Measurements from ENCODE around the gene WASF2. TPM values are rescaled to one million over a fixed set of nuclear protein-coding genes. Genes with fewer than 3 reads are reported as not detected.
A peak's percentile ranks its signal among the peaks of the same experiment; 100 is the strongest.
"Not testable (repeated sequence)": the region's sequence is repeated elsewhere in the genome, so short reads cannot be mapped to it uniquely, and the experiment has no call there.

The WASF2 gene
- total RNA-seq, 2 donors from 2014 or later = 28.0 to 36.1 TPM

GRCh38 chr1:27471477-27471876 lies 18.5 kb downstream of the WASF2 start:
- intact Hi-C loops (cut with DNase I) = no loop called here
- Histone ChIP-seq H3K4me3 (no peak overlapping the region), H3K27me3 (no peaks in the 10 kb centered on the region), H3K36me3 (replicated peaks in 1 of 2; ENCODE audit: insufficient read depth in 1 of 2, low read depth in 2 of 2) (no peaks in the 10 kb centered on the region), H3K27ac (no peak overlapping the region), H3K9me3 (no peaks in the 10 kb centered on the region), H3K4me1 (peaks cover 40% of the 10 kb centered on the region)
- 87 to 93% methylated on average over 3 of the region's 3 CpGs for WGBS, 2 donors
- no peak for TF ChIP-seq POLR2A (IDR thresholded peaks at IDR 0.05)
- TF ChIP-seq, protein P1, sequence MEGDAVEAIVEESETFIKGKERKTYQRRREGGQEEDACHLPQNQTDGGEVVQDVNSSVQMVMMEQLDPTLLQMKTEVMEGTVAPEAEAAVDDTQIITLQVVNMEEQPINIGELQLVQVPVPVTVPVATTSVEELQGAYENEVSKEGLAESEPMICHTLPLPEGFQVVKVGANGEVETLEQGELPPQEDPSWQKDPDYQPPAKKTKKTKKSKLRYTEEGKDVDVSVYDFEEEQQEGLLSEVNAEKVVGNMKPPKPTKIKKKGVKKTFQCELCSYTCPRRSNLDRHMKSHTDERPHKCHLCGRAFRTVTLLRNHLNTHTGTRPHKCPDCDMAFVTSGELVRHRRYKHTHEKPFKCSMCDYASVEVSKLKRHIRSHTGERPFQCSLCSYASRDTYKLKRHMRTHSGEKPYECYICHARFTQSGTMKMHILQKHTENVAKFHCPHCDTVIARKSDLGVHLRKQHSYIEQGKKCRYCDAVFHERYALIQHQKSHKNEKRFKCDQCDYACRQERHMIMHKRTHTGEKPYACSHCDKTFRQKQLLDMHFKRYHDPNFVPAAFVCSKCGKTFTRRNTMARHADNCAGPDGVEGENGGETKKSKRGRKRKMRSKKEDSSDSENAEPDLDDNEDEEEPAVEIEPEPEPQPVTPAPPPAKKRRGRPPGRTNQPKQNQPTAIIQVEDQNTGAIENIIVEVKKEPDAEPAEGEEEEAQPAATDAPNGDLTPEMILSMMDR (IDR thresholded peaks at IDR 0.05) = no peak
- ATAC-seq (no peak), DNase-seq (no peak)

- peak; percentile 45 for ATAC-seq
- H3K36me3 ChIP-seq (replicated peaks in 1 of 2; ENCODE audit: insufficient read depth in 1 of 2, low read depth in 2 of 2) = no peaks in the 10 kb centered on the region
- DNase-seq = no peak
- no peak overlapping the region for H3K4me3 ChIP-seq
- no peaks in the 10 kb centered on the region for H3K27me3 ChIP-seq
- peaks cover 30% of the 10 kb centered on the region for H3K4me1 ChIP-seq
- intact Hi-C loops (cut with DNase I) = no loop called here
- TF ChIP-seq, protein P1 (IDR thresholded peaks at IDR 0.05) = no peak
- no peak for TF ChIP-seq POLR2A (IDR thresholded peaks at IDR 0.05)
- H3K27ac ChIP-seq = no peak overlapping the region
- H3K9me3 ChIP-seq = no peaks in the 10 kb centered on the region
- 45 to 56% methylated on average over 6 of the region's 6 CpGs for WGBS, 2 donors
Measured at GRCh38 chr1:27469334-27469733, 20.6 kb downstream of the WASF2 start.

GRCh38 chr1:27468378-27468777 lies 21.6 kb downstream of the WASF2 start:
- H3K27me3 ChIP-seq; ATAC-seq; H3K9me3 ChIP-seq; H3K4me3 ChIP-seq; H3K27ac ChIP-seq; DNase-seq; H3K36me3 ChIP-seq (replicated peaks in 1 of 2; ENCODE audit: insufficient read depth in 1 of 2, low read depth in 2 of 2); intact Hi-C loops (cut with DNase I): not testable (repeated sequence)
- 88 to 96% methylated on average over 15 of the region's 15 CpGs for WGBS, 2 donors
- peaks cover 21% of the 10 kb centered on the region for H3K4me1 ChIP-seq

- TF ChIP-seq, protein P1 (IDR thresholded peaks at IDR 0.05) = no peak
- no peak for TF ChIP-seq POLR2A (IDR thresholded peaks at IDR 0.05)
- Histone ChIP-seq H3K9me3 (no peaks in the 10 kb centered on the region), H3K27ac (no peak overlapping the region), H3K27me3 (no peaks in the 10 kb centered on the region), H3K36me3 (replicated peaks in 1 of 2; ENCODE audit: insufficient read depth in 1 of 2, low read depth in 2 of 2) (no peaks in the 10 kb centered on the region), H3K4me1 (peaks cover 20% of the 10 kb centered on the region), H3K4me3 (no peak overlapping the region)
- no peak for ATAC-seq
- DNase-seq = no peak
- 69 to 87% methylated on average over 4 of the region's 4 CpGs for WGBS, 2 donors
- intact Hi-C loops (cut with DNase I) = no loop called here
Measured at GRCh38 chr1:27464926-27465647, 24.9 kb downstream of the WASF2 start.

- H3K4me3 ChIP-seq; H3K36me3 ChIP-seq (replicated peaks in 1 of 2; ENCODE audit: insufficient read depth in 1 of 2, low read depth in 2 of 2); DNase-seq; intact Hi-C loops (cut with DNase I); H3K27me3 ChIP-seq; ATAC-seq; H3K9me3 ChIP-seq; H3K27ac ChIP-seq: not testable (repeated sequence)
- WGBS, 2 donors = 96 to 97% methylated on average over 6 of the region's 6 CpGs
- H3K4me1 ChIP-seq = peaks cover 20% of the 10 kb centered on the region
Measured at GRCh38 chr1:27463916-27464315, 26.1 kb downstream of the WASF2 start.

DNA sequence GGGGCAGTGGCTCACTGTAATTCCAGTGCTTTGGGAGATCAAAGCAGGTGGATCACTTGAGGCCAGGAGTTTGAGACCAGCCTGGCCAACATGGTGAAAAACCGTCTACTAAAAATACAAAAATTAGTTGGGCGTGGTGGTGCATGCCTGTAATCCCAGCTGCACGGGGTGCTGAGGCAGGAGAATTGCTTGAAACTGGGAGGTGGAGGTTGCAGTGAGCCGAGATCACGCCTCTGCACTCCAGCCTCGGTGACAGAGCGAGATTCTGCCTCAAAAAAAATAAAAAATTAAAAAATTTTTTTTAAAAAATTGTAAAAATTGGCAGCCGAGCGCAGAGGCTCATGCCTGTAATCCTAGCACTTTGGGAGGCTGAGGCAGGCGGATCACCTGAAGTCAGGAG lies 31.4 kb downstream of the WASF2 start:
- H3K9me3 ChIP-seq; H3K36me3 ChIP-seq (replicated peaks in 1 of 2; ENCODE audit: insufficient read depth in 1 of 2, low read depth in 2 of 2); H3K27ac ChIP-seq; DNase-seq; ATAC-seq; H3K27me3 ChIP-seq; H3K4me3 ChIP-seq; intact Hi-C loops (cut with DNase I): not testable (repeated sequence)
- peaks cover 23% of the 10 kb centered on the region for H3K4me1 ChIP-seq
- 91 to 95% methylated on average over 10 of the region's 10 CpGs for WGBS, 2 donors

Measured in body of pancreas (tissue), 4 donors.